Measurements from ENCODE around the gene ZNF850.

The ZNF850 gene

DNA sequence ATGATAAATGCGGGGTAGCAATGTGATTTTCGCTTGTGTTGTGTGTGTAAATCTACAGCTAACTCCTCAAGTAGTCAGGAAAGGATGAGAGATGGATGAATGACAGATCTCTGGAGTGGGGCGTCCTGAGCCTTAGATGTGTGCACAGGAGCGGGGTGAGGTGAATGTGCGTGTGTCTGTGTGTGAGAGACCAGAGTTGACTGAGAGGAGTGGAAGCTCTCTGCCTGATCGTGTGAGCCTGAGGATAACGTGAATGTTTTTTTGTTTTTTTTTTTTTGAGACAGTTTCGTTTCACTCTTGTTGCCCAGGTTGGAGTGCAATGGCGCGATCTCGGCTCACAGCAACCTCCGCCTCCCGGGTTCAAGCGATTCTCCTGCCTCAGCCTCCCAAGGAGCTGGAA lies 106.8 kb downstream of the ZNF850 start:
- H3K27ac ChIP-seq, result peak overlapping the region; percentile 91
- TF ChIP-seq, protein P1, sequence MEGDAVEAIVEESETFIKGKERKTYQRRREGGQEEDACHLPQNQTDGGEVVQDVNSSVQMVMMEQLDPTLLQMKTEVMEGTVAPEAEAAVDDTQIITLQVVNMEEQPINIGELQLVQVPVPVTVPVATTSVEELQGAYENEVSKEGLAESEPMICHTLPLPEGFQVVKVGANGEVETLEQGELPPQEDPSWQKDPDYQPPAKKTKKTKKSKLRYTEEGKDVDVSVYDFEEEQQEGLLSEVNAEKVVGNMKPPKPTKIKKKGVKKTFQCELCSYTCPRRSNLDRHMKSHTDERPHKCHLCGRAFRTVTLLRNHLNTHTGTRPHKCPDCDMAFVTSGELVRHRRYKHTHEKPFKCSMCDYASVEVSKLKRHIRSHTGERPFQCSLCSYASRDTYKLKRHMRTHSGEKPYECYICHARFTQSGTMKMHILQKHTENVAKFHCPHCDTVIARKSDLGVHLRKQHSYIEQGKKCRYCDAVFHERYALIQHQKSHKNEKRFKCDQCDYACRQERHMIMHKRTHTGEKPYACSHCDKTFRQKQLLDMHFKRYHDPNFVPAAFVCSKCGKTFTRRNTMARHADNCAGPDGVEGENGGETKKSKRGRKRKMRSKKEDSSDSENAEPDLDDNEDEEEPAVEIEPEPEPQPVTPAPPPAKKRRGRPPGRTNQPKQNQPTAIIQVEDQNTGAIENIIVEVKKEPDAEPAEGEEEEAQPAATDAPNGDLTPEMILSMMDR (conservative IDR thresholded peaks at IDR 0.05), result no peak
